ENCODE data around the gene TGFA. TPM values are rescaled to one million over a fixed set of nuclear protein-coding genes. Genes with fewer than 3 reads are reported as not detected.
A peak's percentile ranks its signal among the peaks of the same experiment; 100 is the strongest.

The TGFA gene
- total RNA-seq, 1 experiment from 2014 or later = 8.1 TPM

DNA sequence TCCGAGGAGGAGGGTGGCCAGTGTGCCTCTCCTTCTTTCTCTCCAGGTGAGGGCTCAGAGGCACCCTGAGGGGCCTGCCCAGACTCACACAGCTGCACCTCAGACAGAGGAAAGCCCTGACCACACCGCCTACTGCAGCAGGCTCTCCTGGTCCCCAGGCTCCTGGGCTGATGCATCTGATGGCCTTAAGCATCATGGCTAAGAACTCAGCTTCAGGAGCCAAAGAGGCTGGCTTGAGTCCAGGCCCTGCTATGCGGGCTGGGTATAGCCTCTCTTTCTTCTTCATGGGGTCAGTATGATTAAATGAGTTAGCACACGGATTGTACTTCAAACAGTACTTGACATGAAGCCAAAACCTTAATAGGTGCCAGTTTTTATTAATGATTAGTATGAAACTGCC is 89.6 kb downstream of the TGFA start:
- no peak for DNase-seq (ENCODE audit: low read depth)

DNA sequence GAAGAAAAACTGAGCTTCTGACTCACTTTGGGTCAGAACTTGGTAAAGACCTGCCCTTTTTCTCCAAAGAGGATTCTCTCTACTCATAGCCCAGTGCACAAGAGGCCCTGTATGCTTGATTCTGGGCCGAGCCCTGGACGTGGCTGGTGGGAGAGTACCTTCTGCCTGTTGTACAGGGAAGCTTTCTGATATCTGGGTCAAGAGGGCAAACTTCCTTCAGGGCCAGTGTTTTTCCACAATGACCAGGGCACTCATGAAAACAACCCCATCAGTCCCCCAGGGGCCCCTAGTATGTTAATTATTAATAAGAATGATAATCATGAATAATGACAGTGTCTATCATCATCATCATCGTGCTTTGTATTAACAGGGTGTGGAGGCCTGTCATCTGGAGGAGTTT is 90.0 kb downstream of the TGFA start:
- no peak for DNase-seq (ENCODE audit: low read depth)

DNA sequence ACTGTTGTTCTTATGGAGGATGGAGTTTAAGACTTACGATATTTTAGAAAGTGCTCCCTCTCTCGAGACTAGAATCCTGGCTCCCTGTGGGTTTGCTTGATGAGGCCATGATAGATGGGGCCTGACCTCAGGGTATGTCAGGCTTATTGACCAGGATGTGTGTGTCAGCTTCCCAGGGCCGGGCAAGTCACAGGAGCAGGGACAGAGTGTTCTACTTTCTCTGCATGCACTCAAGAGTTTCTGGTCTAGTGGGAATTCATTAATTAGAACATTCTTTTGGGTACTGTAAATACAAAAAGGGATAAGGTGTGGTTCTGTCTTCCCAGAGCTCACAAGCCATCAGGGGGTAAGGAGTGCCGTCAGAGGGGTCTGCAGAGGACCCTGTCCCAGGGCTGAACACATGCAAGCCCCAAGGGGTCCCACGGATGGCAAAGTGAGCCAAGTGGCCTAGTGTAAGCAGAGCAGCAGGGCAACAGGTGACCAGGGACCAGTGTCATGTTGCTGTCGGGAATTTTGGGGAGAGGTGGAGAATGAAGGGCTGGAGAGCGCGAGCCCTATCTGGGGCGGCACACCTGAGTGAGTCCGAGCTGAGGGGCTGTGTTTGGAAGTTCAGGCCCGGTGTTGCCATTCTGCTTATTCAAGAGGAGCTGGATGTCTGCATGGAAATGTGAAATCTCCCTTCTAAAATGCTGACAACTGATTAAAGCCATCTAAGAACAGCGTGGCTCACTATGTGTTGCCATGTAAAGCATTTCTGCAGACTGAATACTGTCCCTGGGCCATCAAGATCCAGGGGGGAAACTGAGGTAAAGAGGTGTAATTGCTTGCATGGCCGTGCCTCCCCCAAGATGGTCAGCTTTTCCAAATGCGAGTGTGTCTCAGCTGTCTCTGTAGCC is 91.4 kb downstream of the TGFA start:
- no peak for DNase-seq (ENCODE audit: low read depth)

DNA sequence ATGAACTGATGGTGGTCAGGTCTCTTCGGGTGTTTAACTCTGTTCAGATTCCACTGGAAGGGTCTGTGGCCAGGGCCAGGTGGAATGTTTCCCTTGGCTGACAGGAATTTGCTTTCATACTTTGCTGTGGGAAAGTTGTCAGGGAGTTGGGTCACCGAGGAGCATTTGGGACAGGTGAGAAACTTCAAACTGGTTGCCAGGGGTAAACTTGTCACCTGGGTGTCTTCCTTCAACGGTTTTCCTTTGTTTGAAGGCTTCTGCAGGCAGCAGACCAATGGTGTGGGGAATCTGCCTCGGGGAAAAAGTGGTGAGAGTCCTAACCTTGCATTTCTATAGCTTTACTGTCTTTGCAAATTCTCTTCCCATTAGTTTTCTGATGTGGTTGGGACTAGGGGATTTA is 92.2 kb downstream of the TGFA start:
- peak; percentile 15 for DNase-seq (ENCODE audit: low read depth)

DNA sequence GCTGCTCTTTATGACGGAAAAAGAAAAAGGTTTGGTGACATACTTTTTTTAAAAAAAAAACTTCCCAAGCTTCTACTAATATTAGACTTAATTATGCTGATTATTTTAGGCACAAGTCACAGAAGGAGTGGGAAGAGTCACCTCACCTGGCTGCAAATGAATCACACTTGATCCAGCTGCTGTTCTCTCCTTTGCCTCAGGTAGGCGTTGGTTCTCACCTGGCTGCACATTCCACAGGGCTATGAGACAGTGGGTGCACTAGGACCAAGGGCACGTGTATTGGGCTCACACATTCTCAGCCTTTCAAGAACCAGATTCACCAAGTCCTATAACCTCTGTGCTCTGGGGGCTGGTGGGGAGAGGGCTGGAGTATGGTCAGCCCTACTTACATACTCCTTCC is 93.3 kb downstream of the TGFA start:
- DNase-seq (ENCODE audit: low read depth) = no peak

DNA sequence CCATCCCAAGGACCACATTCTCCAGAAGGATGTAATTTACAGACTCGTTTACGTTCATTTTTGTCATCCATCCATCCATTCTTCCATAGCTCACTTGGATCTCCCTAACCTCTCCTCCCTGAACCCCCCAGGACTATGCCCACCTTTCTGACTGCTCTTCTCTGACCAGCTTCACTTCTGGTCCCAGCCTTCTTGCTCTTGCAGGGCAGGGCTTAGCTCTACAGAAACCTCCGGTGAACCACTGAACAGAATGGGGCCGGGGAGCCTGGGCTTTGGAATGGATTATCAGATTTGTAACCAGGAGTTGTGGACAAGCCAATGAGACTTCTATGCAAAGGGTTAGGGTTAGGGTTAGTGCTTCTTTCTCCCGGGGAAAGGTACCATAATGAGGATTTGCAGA is 95.0 kb downstream of the TGFA start:
- DNase-seq (ENCODE audit: low read depth) = no peak

DNA sequence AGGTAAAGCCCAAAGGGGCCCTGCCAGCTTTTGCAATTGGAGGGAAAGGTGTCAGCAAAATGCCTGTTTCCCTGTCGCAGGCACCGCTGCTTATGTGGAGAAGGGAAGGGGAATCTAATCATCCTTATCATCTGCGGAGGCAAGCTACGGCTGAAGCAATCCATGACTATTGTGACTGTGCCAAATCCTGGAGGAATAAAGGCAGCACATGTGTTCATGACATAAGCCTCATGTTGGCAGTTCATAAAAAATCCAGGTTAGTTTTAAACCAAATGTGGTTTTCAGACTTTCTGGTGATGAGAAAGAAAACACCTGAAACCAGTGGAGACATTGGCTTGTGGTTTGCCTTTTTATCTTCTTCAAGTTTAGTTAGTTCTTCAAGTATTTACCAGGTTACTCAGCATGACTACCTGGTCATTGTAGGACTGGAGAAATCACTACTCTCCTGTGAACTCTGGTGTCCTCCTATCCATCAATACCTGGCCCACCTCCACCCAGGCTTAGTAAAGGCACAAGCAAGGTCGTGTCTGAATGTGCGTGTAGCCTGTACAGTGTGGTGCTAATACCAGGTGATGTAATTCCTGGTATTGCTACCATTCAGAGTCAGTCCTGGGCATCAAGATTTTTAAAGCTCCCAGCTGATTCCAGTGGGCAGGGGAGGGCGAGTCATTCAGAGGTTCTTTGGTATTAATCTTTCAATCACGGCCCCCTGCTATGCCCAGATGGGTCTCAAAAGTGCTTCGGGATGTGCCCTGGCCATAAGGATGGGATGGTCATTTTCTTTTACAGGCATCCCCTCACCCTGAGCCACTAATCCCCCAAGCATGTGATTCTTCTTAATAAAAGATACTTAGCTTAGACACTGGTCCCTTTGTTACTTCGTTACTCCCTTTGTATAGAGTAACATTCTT is 96.8 kb downstream of the TGFA start:
- DNase-seq (ENCODE audit: low read depth) = no peak

DNA sequence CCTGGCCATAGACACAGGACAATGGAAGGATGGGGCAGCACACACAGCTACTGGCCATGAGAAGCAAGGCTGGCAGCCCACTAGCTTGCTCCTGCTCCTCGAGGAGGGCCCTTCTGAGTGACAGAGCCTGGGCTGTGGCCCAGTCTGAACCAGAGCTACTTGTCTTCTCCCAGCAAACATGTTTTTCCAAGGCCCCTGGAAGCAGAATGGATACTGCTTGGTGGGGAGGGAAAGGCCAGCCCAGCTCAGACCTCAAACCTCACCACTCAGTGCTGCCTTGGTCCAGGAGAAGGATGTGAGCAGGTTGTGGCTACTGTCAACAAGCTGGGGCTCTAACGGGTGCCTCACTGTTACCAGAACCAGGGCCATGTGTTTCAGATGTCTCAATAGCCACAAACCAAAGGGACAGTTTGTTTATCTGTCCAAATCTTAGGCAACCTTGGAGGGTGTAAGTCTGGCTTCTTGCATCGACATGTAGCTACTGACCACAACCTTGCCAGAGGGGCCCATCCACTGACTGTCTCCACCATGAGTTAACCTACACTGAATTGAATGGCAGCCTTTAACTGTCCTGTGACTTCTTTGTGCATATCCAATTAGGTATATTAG is 98.6 kb downstream of the TGFA start:
- no peak for DNase-seq (ENCODE audit: low read depth)

DNA sequence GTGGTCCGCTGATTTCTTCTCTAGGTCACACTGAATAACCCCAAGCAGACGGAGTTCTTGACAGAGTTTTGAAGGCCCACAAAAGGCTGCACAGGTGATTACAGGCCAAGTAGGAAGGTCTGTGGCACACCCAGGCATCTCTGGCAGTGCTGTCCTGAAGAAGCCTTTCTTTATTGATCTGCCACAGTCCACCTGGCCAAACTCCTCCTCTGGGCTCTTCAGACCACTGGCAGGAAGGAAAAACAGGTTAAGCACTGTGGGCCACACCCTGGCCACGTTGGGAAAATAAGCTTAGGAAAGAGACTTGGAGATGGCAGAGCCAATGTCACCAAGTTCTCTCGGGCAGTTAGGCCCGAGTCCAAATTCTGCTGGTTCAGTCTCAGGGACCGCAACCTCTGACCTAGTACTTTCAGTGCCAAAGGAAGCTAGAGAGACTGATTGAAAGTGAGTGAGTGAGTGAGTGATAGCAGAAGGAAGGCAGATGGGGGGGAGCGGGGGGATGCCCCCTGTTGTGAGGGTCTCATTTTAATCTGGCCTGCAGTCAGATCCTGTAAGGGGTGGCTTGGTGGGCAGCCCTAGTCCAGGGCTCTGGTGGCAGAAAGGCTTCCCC is 102.9 kb downstream of the TGFA start:
- DNase-seq (ENCODE audit: low read depth) = no peak

DNA sequence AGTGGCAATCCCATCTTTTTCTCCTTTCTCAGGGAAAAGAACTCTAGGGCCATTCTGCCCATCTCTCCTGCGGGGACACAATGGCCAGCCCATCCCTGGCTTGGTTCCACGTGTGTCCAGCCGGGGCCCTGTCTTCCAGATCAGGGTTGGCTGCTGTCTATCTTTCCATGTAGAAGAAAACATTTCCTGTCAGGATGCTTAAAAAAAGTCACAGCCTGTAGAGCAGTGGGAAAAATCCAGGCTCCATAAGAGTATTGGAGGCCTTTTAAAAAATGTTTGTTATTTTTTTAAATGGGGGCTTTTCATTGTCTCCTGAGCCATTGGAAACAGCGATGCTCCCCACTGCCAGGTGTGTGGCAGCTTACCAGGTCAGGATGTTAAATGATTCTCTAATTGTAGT is 105.6 kb downstream of the TGFA start:
- DNase-seq (ENCODE audit: low read depth) = no peak

DNA sequence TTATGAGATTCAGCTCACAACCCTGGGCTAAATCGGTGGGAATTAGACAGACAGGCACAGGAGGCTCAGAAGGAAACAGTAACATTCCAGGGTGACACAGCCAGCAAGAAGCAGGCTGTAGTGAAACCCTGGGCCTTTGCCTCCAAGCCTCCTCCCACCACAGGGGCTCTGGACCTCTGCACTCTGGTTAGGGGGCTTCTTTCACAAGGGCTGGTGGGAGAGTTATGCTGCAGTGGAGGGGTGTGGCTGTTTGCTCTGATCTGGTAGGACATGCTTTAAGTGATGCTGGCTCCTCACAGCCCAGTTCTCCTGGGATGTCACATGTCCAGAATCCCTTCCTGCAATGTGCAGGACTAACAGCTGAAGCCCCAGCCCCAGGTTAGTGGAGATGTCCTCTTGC is 109.9 kb downstream of the TGFA start:
- DNase-seq (ENCODE audit: low read depth) = no peak

DNA sequence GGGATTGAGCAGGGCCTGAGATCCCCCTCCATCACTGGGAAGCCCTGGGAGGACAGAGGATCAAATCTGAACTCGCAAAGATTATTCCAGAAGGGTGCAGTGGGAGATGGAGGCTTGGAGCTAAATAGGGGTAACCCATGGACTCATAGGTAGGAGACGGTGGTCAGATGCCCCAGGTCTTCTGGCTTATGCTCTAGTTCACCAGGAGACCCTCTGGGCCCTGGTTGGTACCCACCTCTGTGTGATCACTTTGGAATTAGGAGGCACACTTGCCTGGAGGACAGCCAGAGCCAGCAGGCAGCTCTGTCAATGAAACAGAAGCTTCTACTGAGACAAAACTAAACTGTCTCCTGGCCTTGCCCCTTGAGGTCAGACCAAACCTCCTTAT is 110.6 kb downstream of the TGFA start:
- no peak for DNase-seq (ENCODE audit: low read depth)

DNA sequence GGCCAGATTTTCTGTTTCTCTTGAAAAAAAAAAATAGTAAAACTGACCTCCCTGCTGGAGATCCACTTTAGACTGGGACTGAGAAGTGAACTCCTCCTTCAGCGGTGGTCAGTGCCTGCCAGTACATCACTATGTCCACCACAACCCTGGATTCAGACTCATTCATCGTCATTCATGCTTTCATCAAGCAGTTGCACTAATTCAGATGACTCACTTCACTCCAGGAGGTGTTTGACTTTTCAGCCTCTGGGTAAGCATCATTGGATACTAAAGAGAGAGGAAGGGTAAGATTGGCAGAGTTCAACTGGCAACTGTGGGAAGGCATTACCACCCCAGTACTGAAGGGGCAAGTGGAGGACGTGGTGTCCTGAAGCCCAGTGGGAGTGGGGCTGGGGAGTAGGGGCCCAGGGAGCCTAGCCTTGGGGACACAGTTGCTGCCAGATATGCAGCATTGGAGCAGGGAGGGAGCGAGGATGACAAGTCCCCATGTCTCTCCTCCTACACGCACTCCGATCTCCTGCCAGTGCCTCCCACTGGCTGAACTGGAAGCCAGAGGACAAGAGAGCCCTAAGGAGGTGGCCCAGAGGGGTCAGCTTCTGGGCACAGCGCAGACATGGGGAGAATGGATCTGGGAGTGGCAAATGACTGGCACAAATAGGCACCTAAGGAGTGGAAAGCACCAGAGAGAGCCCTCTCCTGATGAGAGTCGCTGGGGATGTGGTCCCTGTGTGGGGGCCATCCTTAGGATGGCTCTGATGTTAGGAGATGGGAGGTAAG is 111.1 kb downstream of the TGFA start:
- peak; percentile 57 for DNase-seq (ENCODE audit: low read depth)

DNA sequence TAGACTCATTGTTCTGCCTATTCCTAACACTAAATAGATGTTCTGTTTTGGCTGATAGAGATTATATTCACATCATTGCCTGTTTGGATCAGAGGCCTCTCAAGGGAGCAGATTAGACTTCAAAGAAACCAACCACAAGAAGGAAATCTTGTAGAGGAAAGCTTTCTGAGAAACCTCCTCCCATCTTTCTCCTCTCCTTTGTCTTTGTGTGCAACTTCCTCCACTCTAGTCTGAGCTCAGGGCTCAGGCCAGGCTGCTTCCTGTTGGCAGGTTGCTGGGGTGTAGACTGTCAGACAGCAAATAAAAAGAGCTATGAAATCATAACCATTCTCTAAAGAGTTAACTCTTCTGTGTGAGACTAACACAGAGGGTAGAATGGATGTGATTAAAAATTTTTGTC is 113.0 kb downstream of the TGFA start:
- no peak for DNase-seq (ENCODE audit: low read depth)

DNA sequence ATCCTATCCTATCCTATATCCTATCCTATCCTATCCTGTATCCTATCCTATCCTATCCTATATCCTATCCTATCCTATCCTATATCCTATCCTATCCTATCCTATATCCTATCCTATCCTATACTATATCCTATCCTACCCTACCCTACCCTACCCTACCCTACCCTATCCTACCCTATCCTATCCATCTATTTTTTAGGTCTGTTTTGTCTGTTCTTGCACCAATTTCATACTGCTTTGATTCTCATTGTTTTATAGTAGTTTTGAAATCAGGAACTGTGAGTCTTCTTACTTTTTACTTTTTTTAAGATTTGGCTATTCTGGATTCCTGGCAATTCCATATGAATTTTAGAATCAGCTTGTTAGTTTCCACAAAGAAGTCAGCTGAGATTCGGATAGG is 118.5 kb downstream of the TGFA start:
- DNase-seq (ENCODE audit: low read depth) = no peak

DNA sequence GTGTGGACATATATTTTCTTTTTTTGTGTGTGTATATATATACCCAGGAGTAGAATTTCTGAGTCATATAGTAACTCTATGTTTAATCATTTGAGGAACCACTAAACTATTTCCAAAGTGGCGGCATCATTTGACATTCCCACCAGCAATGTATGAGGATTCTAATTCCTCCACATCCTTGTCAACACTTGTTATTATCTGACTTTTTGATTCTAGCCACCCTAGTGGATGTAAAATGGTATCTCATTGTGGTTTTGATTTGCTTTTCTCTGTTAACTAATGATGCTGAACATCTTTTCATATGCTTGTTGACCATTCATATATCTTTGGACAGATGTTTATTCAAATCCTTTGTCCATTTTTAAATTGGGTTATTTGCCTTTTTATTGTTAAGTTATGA is 120.3 kb downstream of the TGFA start:
- DNase-seq (ENCODE audit: low read depth) = no peak

DNA sequence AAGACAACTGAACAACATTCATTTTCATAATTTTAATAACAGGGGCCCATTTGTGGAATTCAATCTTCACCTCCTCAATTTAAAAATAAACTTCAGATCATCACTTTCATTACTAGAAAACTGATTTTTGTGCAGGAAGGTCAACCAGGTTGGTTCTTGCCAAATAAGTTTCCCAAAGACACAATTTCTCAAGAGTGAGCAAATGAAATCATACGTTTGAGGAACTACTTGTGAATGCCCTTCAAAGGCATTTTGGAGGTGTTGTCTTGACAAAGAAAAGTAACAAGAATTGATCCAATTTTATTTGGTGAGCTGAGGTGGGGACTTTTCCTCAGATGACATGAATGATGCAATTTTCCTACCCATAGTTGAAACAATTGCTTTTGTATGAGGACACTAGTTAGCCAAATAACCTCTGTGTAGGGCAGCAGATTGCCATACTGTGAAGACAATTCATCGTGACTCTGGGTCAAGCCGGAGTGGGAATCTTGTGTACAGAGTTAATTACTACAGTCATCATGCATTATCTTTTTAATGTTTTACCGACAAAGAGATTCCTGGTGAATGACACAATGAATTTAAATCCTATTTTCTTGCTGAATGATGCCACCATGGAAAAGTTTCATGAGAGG is 121.8 kb downstream of the TGFA start:
- peak; percentile 9 for DNase-seq (ENCODE audit: low read depth)

DNA sequence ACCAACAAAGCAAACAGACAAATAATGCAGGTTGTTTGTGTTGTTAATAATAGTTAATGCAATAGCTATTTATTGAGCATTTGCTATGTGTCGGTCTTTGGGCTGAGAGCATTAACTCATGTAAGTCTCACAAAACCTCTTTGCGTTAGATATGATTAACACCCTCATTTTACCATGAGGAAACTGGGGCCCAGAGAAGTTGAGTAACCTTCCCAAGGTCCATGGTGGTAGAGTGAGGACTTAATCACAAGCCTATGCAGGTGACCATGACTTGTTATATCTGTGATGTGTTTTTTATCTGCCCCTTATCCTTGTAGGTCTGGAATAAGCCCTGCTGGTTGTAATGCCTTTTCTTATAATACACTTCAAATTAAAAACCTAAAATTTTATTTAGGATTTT is 127.3 kb downstream of the TGFA start:
- DNase-seq (ENCODE audit: low read depth) = no peak

DNA sequence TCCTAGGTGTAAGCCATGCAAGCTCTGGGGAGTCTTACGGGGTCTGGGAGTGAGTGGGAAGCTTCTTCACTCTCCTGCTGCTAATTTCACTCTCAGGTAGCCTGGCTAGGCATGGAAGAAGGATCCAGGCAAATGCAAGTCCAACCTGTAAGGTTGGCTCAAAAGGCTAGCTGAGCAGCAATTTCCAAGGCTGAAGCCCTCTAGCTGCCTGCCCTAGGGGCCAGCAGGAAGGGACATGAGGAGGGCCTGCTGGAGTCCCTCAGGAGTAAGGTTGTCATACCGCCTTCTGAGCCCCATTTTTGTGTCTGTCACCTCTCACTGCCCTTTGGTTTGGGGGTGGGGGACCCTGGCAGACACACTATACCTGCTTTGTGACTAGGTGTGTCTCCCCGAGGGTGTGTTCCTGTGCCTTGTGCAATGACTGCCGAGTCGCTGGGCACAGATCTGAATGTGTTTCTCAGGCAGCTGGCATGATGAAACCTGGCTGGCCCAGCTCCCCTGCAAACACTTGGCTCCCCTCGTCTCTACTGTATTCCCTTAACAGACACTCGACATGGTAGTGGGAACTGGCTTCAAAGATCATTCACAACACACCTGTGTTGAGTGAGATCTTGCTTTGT is 127.8 kb downstream of the TGFA start:
- DNase-seq (ENCODE audit: low read depth) = no peak

DNA sequence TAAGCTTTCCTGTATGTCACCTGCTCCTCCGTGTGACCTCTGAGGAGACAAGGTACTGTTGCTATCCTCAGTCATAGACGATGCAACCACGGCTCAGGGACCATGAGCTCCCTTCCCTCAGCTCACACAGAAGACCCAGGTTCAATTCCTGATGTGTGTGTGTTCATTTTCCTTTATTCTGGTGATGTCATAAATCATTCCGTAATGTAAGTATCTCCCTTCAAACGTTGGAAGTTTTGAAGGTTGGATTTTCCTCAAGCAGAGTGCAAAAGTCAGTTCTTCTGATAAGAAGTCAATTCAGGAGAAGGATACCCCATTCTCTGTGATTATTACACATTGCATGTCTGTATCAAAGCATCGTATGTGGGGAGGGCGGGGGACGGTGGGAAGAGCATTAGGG is 132.9 kb downstream of the TGFA start:
- DNase-seq (ENCODE audit: low read depth) = no peak

Measured in M059J (cell line).